IMR-90 (cell line): ENCODE measurements around the gene UXS1. TPM values are rescaled to one million over a fixed set of nuclear protein-coding genes. Genes with fewer than 3 reads are reported as not detected.

Source experiments
- ATAC-seq: fragments of 200-7000 bp; cut with Tn5 transposase; 2 replicates; pipeline ENCODE4 v1.9.1; 2020; ENCODE audit warnings: low read depth, mild to moderate bottlenecking, moderate library complexity
- BruUV-seq: library from RNA; stranded (reverse); fragments of 400-500 nt; replicated peaks from 2 replicates; lab custom pipeline; 2021; lab: Mats Ljungman, UMichigan
- CTCF ChIA-PET: fragments of 300-600 bp; formaldehyde crosslinking; extraction: SDS; loops from one replicate; lab custom pipeline; 2021; ENCODE audit warnings: antibody characterized with exemption; lab: Yijun Ruan, JAX
- POLR2A ChIA-PET: fragments of 300-600 bp; sonication (Branson Sonifier 250); formaldehyde crosslinking; loops from one replicate; lab custom pipeline; 2022; ENCODE audit warnings: antibody characterized with exemption; ENCODE audit not compliant: unreplicated experiment; lab: Charles Lee
- DNase-seq: peaks from one replicate; pipeline ENCODE4 v3.0.0; 2013
- H2AFZ ChIP-seq: replicated peaks from 2 replicates; pipeline ENCODE3; 2013; ENCODE audit warnings: low read length, mild to moderate bottlenecking; ENCODE audit not compliant: poor library complexity
- H2AK5ac ChIP-seq: 2 replicates; pipeline ENCODE4 v1.6.1; 2013; ENCODE audit warnings: low read depth, low read length, inconsistent platforms
- H2AK9ac ChIP-seq: replicated peaks from 2 replicates; pipeline ENCODE3; 2013; ENCODE audit warnings: mild to moderate bottlenecking, low read depth, low read length, moderate library complexity; ENCODE audit not compliant: poor library complexity
- H2BK120ac ChIP-seq: 2 replicates; pipeline ENCODE4 v1.6.1; 2013; ENCODE audit warnings: low read depth, low read length, inconsistent platforms
- H2BK15ac ChIP-seq: 3 replicates; pipeline ENCODE4 v1.6.1; 2013; ENCODE audit warnings: low read depth, low read length, inconsistent platforms
- H2BK20ac ChIP-seq: 2 replicates; pipeline ENCODE4 v1.6.1; 2013; ENCODE audit warnings: low read depth, mild to moderate bottlenecking, inconsistent platforms, low read length, moderate library complexity
- H2BK5ac ChIP-seq: 2 replicates; pipeline ENCODE4 v1.6.1; 2013; ENCODE audit warnings: mild to moderate bottlenecking, low read depth, low read length, inconsistent platforms; ENCODE audit not compliant: poor library complexity, severe bottlenecking
- H3K14ac ChIP-seq: replicated peaks from 2 replicates; pipeline ENCODE4 v1.6.1; 2013; ENCODE audit warnings: low read depth, low read length, inconsistent platforms
- H3K18ac ChIP-seq: 2 replicates; pipeline ENCODE4 v1.6.1; 2013; ENCODE audit warnings: low read depth, low read length, control low read depth
- H3K23ac ChIP-seq: 2 replicates; pipeline ENCODE4 v1.6.1; 2013; ENCODE audit warnings: low read depth, low read length, inconsistent platforms
- H3K27ac ChIP-seq: 2 replicates; pipeline ENCODE4 v1.5.1; 2013; ENCODE audit warnings: mild to moderate bottlenecking, control low read depth, low read length; ENCODE audit not compliant: insufficient read depth
- H3K27me3 ChIP-seq: 2 replicates; pipeline ENCODE4 v1.6.1; 2013; ENCODE audit warnings: low read length; ENCODE audit not compliant: control insufficient read depth, insufficient read depth
- H3K36me3 ChIP-seq: 2 replicates; pipeline ENCODE4 v1.6.1; 2013; ENCODE audit warnings: low read length, mixed read lengths; ENCODE audit not compliant: control insufficient read depth, insufficient read depth
- H3K4ac ChIP-seq: 2 replicates; pipeline ENCODE4 v1.6.1; 2013; ENCODE audit warnings: low read depth, low read length, inconsistent platforms
- H3K4me1 ChIP-seq: 2 replicates; pipeline ENCODE4 v1.6.1; 2013; ENCODE audit warnings: low read length, mixed read lengths; ENCODE audit not compliant: control insufficient read depth, insufficient read depth
- H3K4me2 ChIP-seq: 2 replicates; pipeline ENCODE4 v1.6.1; 2013; ENCODE audit warnings: low read depth, mild to moderate bottlenecking, control low read depth, low read length, moderate library complexity
- H3K4me3 ChIP-seq: 2 replicates; pipeline ENCODE4 v1.5.1; 2013; ENCODE audit warnings: low read depth, mild to moderate bottlenecking, control low read depth, low read length, moderate library complexity; ENCODE audit not compliant: insufficient read depth
- H3K56ac ChIP-seq: 2 replicates; pipeline ENCODE4 v1.6.1; 2013; ENCODE audit warnings: low read length, inconsistent platforms; ENCODE audit not compliant: insufficient read depth; ENCODE audit errors: extremely low read depth
- H3K79me1 ChIP-seq, 2 experiments: 2 replicates each; pipeline ENCODE4 v1.6.1; 2013; ENCODE audit warnings: low read length in 2 of 2, inconsistent platforms in 1 of 2, low read depth in 1 of 2
- H3K9ac ChIP-seq: 2 replicates; pipeline ENCODE4 v1.6.1; 2013; ENCODE audit warnings: low read depth, low read length, control low read depth
- H3K9me1 ChIP-seq: 2 replicates; pipeline ENCODE4 v1.6.1; 2013; ENCODE audit warnings: low read length, inconsistent platforms; ENCODE audit not compliant: insufficient read depth
- H3K9me3 ChIP-seq: 2 replicates; pipeline ENCODE4 v1.6.1; 2013; ENCODE audit warnings: low read length; ENCODE audit not compliant: control insufficient read depth, insufficient read depth
- H4K20me1 ChIP-seq: 2 replicates; pipeline ENCODE4 v1.6.1; 2013; ENCODE audit warnings: low read length, inconsistent platforms; ENCODE audit not compliant: insufficient read depth
- H4K5ac ChIP-seq: 2 replicates; pipeline ENCODE4 v1.6.1; 2013; ENCODE audit warnings: mild to moderate bottlenecking, low read depth, low read length, control low read depth
- H4K8ac ChIP-seq, 2 experiments: 2 replicates each; pipeline ENCODE4 v1.6.1; 2013; ENCODE audit warnings: low read depth in 2 of 2, low read length in 2 of 2, control low read depth in 1 of 2, inconsistent platforms in 1 of 2
- H4K91ac ChIP-seq: 2 replicates; pipeline ENCODE4 v1.6.1; 2013; ENCODE audit warnings: low read depth, low read length, inconsistent platforms; ENCODE audit not compliant: insufficient read depth
- CEBPB ChIP-seq: IDR thresholded peaks from 2 replicates; pipeline ENCODE4 v1.6.1; 2012; ENCODE audit warnings: low read depth, low read length, improper control_type of control experiment
- FOS ChIP-seq: fragments of 150-350 bp; IDR thresholded peaks from 2 replicates; pipeline ENCODE4 v1.6.1; 2016; ENCODE audit warnings: low read depth, low read length
- MAFK ChIP-seq: IDR thresholded peaks from 2 replicates; pipeline ENCODE4 v1.6.1; 2012; ENCODE audit warnings: low read depth, low read length, improper control_type of control experiment
- MAZ ChIP-seq: IDR thresholded peaks from 2 replicates; pipeline ENCODE4 v1.6.1; 2012; ENCODE audit warnings: low read depth, mild to moderate bottlenecking, low read length, improper control_type of control experiment, moderate library complexity, borderline replicate concordance
- MXI1 ChIP-seq: IDR thresholded peaks from 2 replicates; pipeline ENCODE4 v1.6.1; 2012; ENCODE audit warnings: low read depth, mild to moderate bottlenecking, low read length, moderate library complexity, borderline replicate concordance
- NFE2L2 ChIP-seq: fragments of 150-350 bp; IDR thresholded peaks from 2 replicates; pipeline ENCODE4 v1.6.1; 2016; ENCODE audit warnings: low read depth, mild to moderate bottlenecking, low read length
- POLR2A ChIP-seq: IDR thresholded peaks from 2 replicates; pipeline ENCODE4 v1.6.1; 2012; ENCODE audit warnings: mild to moderate bottlenecking, low read depth, low read length
- RAD21 ChIP-seq: IDR thresholded peaks from 2 replicates; pipeline ENCODE4 v1.6.1; 2012; ENCODE audit warnings: low read length, improper control_type of control experiment
- SMC3 ChIP-seq: fragments of 150-350 bp; IDR thresholded peaks from 2 replicates; pipeline ENCODE4 v1.6.1; 2016; ENCODE audit warnings: low read depth, mild to moderate bottlenecking, antibody characterized with exemption, low read length, moderate library complexity
- WGBS, 2 experiments: methylation state at CpG; one replicate each; pipeline versions ENCODE4 v1.1.5 to v1.1.7; 2013; ENCODE audit warnings: missing lambda C conversion rate in 2 of 2; ENCODE audit not compliant: insufficient read length in 1 of 2; ENCODE audit errors: extremely low coverage in 2 of 2; 5-methylcytosine and 5-hydroxymethylcytosine counted together
- dilution Hi-C: fragments of 300-500 bp; cut with HindIII; formaldehyde crosslinking; loops from one replicate; pipeline ENCODE4 v1.14.3; 2018; ENCODE audit warnings: low sequenced_read_pairs; ENCODE audit not compliant: unreplicated experiment
- in situ Hi-C: fragments of 300-500 bp; cut with MboI; formaldehyde crosslinking; loops from 3 replicates; pipeline ENCODE4 v1.14.3; 2019; ENCODE audit warnings: low sequenced_read_pairs, inconsistent platforms, mixed read lengths
- intact Hi-C: fragments of 100-400 bp; cut with micrococcal nuclease; formaldehyde crosslinking; loops from 2 replicates; pipeline ENCODE4 v1.10.0; 2022
- polyA plus RNA-seq, 3 experiments: library from polyadenylated mRNA; depleted of rRNA; stranded (reverse); fragments of >200 nt; gene quantifications; 2 replicates each; pipeline ENCODE4 v1.2.3, GENCODE V29; 2012; ENCODE audit warnings: low replicate concordance in 1 of 3
- total RNA-seq: library from RNA; depleted of rRNA; stranded (reverse); fragments of >200 nt; gene quantifications from 2 replicates; pipeline ENCODE4 v1.2.3, GENCODE V29; 2012
- TF ChIP-seq, protein P1 (sequence below): fragments of 150-350 bp; IDR thresholded peaks from 2 replicates; pipeline ENCODE4 v1.6.1; 2016; ENCODE audit warnings: low read depth, mild to moderate bottlenecking, low read length, moderate library complexity, borderline replicate concordance

The UXS1 gene
- total and polyA plus RNA-seq, 2 of the 4 experiments (the other 2 are of a cell fraction): 33.7 to 54.3 TPM

DNA sequence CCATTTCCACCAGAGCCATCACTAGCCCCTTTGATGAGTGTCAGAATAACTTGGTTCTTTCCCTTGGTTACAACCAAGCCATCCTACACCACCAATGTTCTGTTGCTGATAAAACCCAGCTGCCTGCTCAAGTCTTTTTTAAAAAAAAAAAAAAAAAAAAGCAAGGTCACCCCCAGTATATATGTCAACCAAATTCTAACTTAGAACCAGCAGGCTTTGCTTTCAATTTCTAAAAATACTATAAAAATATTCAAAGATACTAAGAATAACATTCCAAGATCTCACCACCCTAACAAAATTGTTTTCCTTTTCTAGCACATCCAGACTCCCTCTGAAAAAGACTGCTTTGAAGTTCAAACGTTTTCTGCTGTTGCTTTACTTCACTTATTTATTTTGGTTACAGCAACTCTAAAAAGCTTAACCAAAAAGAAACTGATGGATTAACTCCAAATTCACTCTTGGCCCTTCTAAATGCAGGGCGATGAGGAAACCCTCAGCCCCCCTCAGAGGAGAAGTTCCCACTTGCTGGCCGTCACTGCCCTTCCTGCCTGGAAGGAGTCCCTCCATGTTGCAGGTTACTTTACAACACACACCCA, 10.9 kb downstream of the UXS1 start:
- Histone ChIP-seq H4K91ac (no peak overlapping the region), H3K23ac (no peak overlapping the region), H4K20me1 (peaks cover 16% of the 10 kb centered on the region; the same call in 1 of the 2 replicates), H2AK9ac (no peak overlapping the region), H3K27me3 (no peaks in the 10 kb centered on the region), H3K4me2 (peak overlapping the region; percentile 60; the same call in 1 of the 2 replicates), H3K56ac (no peak overlapping the region), H2BK120ac (no peak overlapping the region), H2BK15ac (no peak overlapping the region), H2BK5ac (no peak overlapping the region), H4K8ac (no peak overlapping the region), H4K5ac (no peak overlapping the region), H3K36me3 (no peaks in the 10 kb centered on the region), H2AFZ (no peak overlapping the region), H3K9me1 (peaks cover 3% of the 10 kb centered on the region; the same call in 1 of the 2 replicates), H3K79me1 (peaks cover 16 to 34% of the 10 kb centered on the region in 2 experiments), H2AK5ac (no peak overlapping the region), H3K9ac (no peak overlapping the region), H3K27ac (no peak overlapping the region), H3K9me3 (no peaks in the 10 kb centered on the region), H3K18ac (no peak overlapping the region), H3K4ac (no peak overlapping the region), H2BK20ac (no peak overlapping the region), H3K4me1 (peaks cover 5% of the 10 kb centered on the region), H3K14ac (no peak overlapping the region), H3K4me3 (no peak overlapping the region)
- no TSS peak for BruUV-seq
- in situ Hi-C loops (no loop called here), dilution Hi-C loops (no loop called here), intact Hi-C loops (no loop called here)
- ChIA-PET POLR2A (no interaction called here), CTCF (no interaction called here)
- TF ChIP-seq FOS (no peak), NFE2L2 (no peak), CEBPB (no peak), SMC3 (no peak), MAZ (no peak), POLR2A (no peak), MXI1 (no peak), MAFK (no peak), RAD21 (no peak)
- TF ChIP-seq, protein P1, sequence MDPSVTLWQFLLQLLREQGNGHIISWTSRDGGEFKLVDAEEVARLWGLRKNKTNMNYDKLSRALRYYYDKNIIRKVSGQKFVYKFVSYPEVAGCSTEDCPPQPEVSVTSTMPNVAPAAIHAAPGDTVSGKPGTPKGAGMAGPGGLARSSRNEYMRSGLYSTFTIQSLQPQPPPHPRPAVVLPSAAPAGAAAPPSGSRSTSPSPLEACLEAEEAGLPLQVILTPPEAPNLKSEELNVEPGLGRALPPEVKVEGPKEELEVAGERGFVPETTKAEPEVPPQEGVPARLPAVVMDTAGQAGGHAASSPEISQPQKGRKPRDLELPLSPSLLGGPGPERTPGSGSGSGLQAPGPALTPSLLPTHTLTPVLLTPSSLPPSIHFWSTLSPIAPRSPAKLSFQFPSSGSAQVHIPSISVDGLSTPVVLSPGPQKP: no peak
- 29% methylated on average over 3 of the region's 3 CpGs; no CpG with 5 or more reads in 1 of the 2 experiments for WGBS, 2 experiments
- ATAC-seq (peak; percentile 61), DNase-seq (peak; percentile 15)
